H1 (cell line): ENCODE results near the gene NET1. TPM values are rescaled to one million over a fixed set of nuclear protein-coding genes. Genes with fewer than 3 reads are reported as not detected.

ENCODE experiments used
- CTCF ChIA-PET: fragments of 300-600 bp; sonication (Branson Sonifier 250); formaldehyde crosslinking; loops from one replicate; lab custom pipeline; 2021; ENCODE audit not compliant: partially characterized antibody; lab: Charles Lee
- POLR2A ChIA-PET: fragments of 300-600 bp; sonication (Branson Sonifier 250); formaldehyde crosslinking; loops from one replicate; lab custom pipeline; 2021; ENCODE audit warnings: inconsistent platforms; ENCODE audit not compliant: partially characterized antibody; lab: Charles Lee
- DNase-seq, 2 experiments: peaks; one replicate each; pipeline versions ENCODE4 v3.0.0 to v3.0.0-alpha.2; 2010 to 2022; ENCODE audit warnings: low spot score in 2 of 2, low read depth in 1 of 2, mixed read lengths in 1 of 2
- FAIRE-seq: peaks from 2 replicates; lab custom pipeline; 2011; peaks lifted over from hg19 to GRCh38; lab: Jason Lieb, UNC
- H2AFZ ChIP-seq: 2 replicates; pipeline ENCODE4 v1.8.1; 2012; ENCODE audit warnings: low read length, inconsistent platforms
- H2AK5ac ChIP-seq: 2 replicates; pipeline ENCODE4 v1.6.1; 2013; ENCODE audit warnings: low read depth, low read length
- H2BK120ac ChIP-seq: replicated peaks from 2 replicates; pipeline ENCODE3; 2013; ENCODE audit warnings: low read depth, low read length, inconsistent platforms
- H2BK12ac ChIP-seq: 2 replicates; pipeline ENCODE4 v1.6.1; 2013; ENCODE audit warnings: low read depth, low read length
- H2BK15ac ChIP-seq: 2 replicates; pipeline ENCODE4 v1.6.1; 2013; ENCODE audit warnings: low read length
- H2BK20ac ChIP-seq: 2 replicates; pipeline ENCODE4 v1.6.1; 2013; ENCODE audit warnings: low read length
- H2BK5ac ChIP-seq: 2 replicates; pipeline ENCODE4 v1.6.1; 2013; ENCODE audit warnings: low read depth, low read length
- H3K14ac ChIP-seq: 2 replicates; pipeline ENCODE4 v1.6.1; 2013; ENCODE audit warnings: inconsistent platforms; ENCODE audit not compliant: insufficient read length
- H3K18ac ChIP-seq: 2 replicates; pipeline ENCODE4 v1.6.1; 2013; ENCODE audit warnings: low read length; ENCODE audit errors: extremely low read depth
- H3K23ac ChIP-seq: 2 replicates; pipeline ENCODE4 v1.6.1; 2013; ENCODE audit warnings: inconsistent platforms; ENCODE audit not compliant: insufficient read length
- H3K23me2 ChIP-seq: 2 replicates; pipeline ENCODE4 v1.6.1; 2013; ENCODE audit warnings: low read depth, low read length
- H3K27ac ChIP-seq: 2 replicates; pipeline ENCODE4 v1.6.1; 2011; ENCODE audit warnings: low read depth, low read length, inconsistent platforms
- H3K27me3 ChIP-seq, 4 experiments: replicated peaks in 1 of 4; 1 replicate in 1 of 4; 2 replicates in 3 of 4; pipeline versions ENCODE4 v1.6.1 to v1.8.1; 2011 to 2013; ENCODE audit warnings: low read length in 3 of 4, mild to moderate bottlenecking in 3 of 4, inconsistent platforms in 2 of 4, mixed read lengths in 2 of 4, moderate library complexity in 1 of 4; ENCODE audit not compliant: control insufficient read depth in 3 of 4, insufficient read depth in 3 of 4; ENCODE audit errors: extremely low read depth in 1 of 4
- H3K36me3 ChIP-seq, 4 experiments: 2 replicates each; pipeline versions ENCODE4 v1.6.1 to v1.8.1; 2011 to 2013; ENCODE audit warnings: mild to moderate bottlenecking in 4 of 4, low read length in 3 of 4, moderate library complexity in 2 of 4, control low read depth in 1 of 4, inconsistent platforms in 1 of 4; ENCODE audit not compliant: insufficient read depth in 4 of 4, control insufficient read depth in 2 of 4
- H3K4ac ChIP-seq: replicated peaks from 2 replicates; pipeline ENCODE3; 2013; ENCODE audit warnings: low read length, low read depth, mixed read lengths, inconsistent platforms; ENCODE audit not compliant: insufficient read length
- H3K4me1 ChIP-seq, 4 experiments: replicated peaks in 1 of 4; 1 replicate in 1 of 4; 2 replicates in 3 of 4; pipeline versions ENCODE4 v1.6.1 to v1.8.1; 2011 to 2013; ENCODE audit warnings: low read length in 3 of 4, inconsistent platforms in 2 of 4, mixed read lengths in 1 of 4; ENCODE audit not compliant: insufficient read depth in 4 of 4, control insufficient read depth in 3 of 4
- H3K4me2 ChIP-seq, 2 experiments: 2 replicates each; pipeline versions ENCODE4 v1.6.1 to v1.8.1; 2011 to 2013; ENCODE audit warnings: low read depth in 2 of 2, low read length in 2 of 2, control low read depth in 1 of 2, inconsistent platforms in 1 of 2, mild to moderate bottlenecking in 1 of 2; ENCODE audit not compliant: insufficient read depth in 1 of 2
- H3K4me3 ChIP-seq, 4 experiments: fragments of 200-600, 300-600 bp in 1 of 4; sonication (generic), shearing (Covaris generic), sonication (Bioruptor Twin) in 1 of 4; 2 replicates each; pipeline versions ENCODE4 v1.5.1 to v1.8.1; 2011 to 2016; ENCODE audit warnings: low read length in 4 of 4, low read depth in 3 of 4, control low read depth in 2 of 4, inconsistent platforms in 2 of 4, mild to moderate bottlenecking in 2 of 4, mixed read lengths in 1 of 4, moderate library complexity in 1 of 4; ENCODE audit not compliant: insufficient read depth in 2 of 4; ENCODE audit errors: extremely low read depth in 1 of 4
- H3K56ac ChIP-seq: replicated peaks from 2 replicates; pipeline ENCODE3; 2013; ENCODE audit warnings: low read depth, mild to moderate bottlenecking, mixed read lengths, low read length, inconsistent platforms; ENCODE audit not compliant: insufficient read length
- H3K79me1 ChIP-seq: 2 replicates; pipeline ENCODE4 v1.6.1; 2013; ENCODE audit warnings: low read depth, low read length, control low read depth
- H3K79me2 ChIP-seq, 2 experiments: 2 replicates each; pipeline versions ENCODE4 v1.6.1 to v1.8.1; 2012 to 2013; ENCODE audit warnings: low read length in 2 of 2, mild to moderate bottlenecking in 2 of 2, inconsistent platforms in 1 of 2; ENCODE audit not compliant: insufficient read depth in 2 of 2, control insufficient read depth in 1 of 2
- H3K9ac ChIP-seq, 4 experiments: replicated peaks in 1 of 4; 1 replicate in 1 of 4; 2 replicates in 3 of 4; pipeline versions ENCODE4 v1.6.1 to v1.8.1; 2011 to 2013; ENCODE audit warnings: low read depth in 3 of 4, low read length in 3 of 4, control low read depth in 2 of 4, mild to moderate bottlenecking in 2 of 4, moderate library complexity in 2 of 4, inconsistent platforms in 1 of 4; ENCODE audit errors: extremely low read depth in 1 of 4
- H3K9me3 ChIP-seq, 2 experiments: 2 replicates each; pipeline versions ENCODE4 v1.6.1 to v1.8.1; 2012 to 2013; ENCODE audit warnings: mild to moderate bottlenecking in 2 of 2, moderate library complexity in 2 of 2, control low read depth in 1 of 2, inconsistent platforms in 1 of 2, low read depth in 1 of 2, low read length in 1 of 2, mixed read lengths in 1 of 2; ENCODE audit not compliant: insufficient read depth in 2 of 2
- H4K20me1 ChIP-seq, 2 experiments: replicated peaks in 1 of 2; 2 replicates each; pipeline versions ENCODE3 to v1.8.1; 2011 to 2013; ENCODE audit warnings: inconsistent platforms in 2 of 2, low read length in 2 of 2, mild to moderate bottlenecking in 1 of 2; ENCODE audit not compliant: insufficient read depth in 2 of 2, control insufficient read depth in 1 of 2
- H4K5ac ChIP-seq: 2 replicates; pipeline ENCODE4 v1.6.1; 2013; ENCODE audit warnings: low read length, low read depth, mixed read lengths, inconsistent platforms; ENCODE audit not compliant: insufficient read length
- H4K8ac ChIP-seq: 2 replicates; pipeline ENCODE4 v1.8.0; 2013; ENCODE audit warnings: mild to moderate bottlenecking, moderate library complexity, low read length, inconsistent platforms; ENCODE audit not compliant: insufficient read depth; ENCODE audit errors: extremely low read depth
- H4K91ac ChIP-seq: replicated peaks from 2 replicates; pipeline ENCODE3; 2013; ENCODE audit warnings: low read length, mixed read lengths, inconsistent platforms; ENCODE audit not compliant: insufficient read length
- CREB1 ChIP-seq: IDR thresholded peaks from 2 replicates; pipeline ENCODE4 v1.6.1; 2012; ENCODE audit warnings: inconsistent platforms
- EP300 ChIP-seq, 2 experiments: IDR thresholded peaks; 1 replicate in 1 of 2; 2 replicates in 1 of 2; pipeline ENCODE4 v1.6.1; 2011 to 2012; ENCODE audit warnings: low read depth in 2 of 2, low read length in 2 of 2, mild to moderate bottlenecking in 2 of 2, borderline replicate concordance in 1 of 2, inconsistent platforms in 1 of 2, moderate library complexity in 1 of 2
- FOSL1 ChIP-seq: IDR thresholded peaks from 2 replicates; pipeline ENCODE4 v1.6.1; 2011; ENCODE audit warnings: mild to moderate bottlenecking, low read depth, low read length, moderate library complexity; ENCODE audit not compliant: insufficient read depth
- GTF2F1 ChIP-seq: IDR thresholded peaks from 2 replicates; pipeline ENCODE4 v1.6.1; 2012; ENCODE audit warnings: low read depth, low read length, improper control_type of control experiment, borderline replicate concordance
- MAFK ChIP-seq: IDR thresholded peaks from 2 replicates; pipeline ENCODE4 v1.6.1; 2012; ENCODE audit warnings: low read depth, mild to moderate bottlenecking, improper control_type of control experiment, low read length
- NRF1 ChIP-seq: IDR thresholded peaks from 2 replicates; pipeline ENCODE4 v1.6.1; 2011; ENCODE audit warnings: mild to moderate bottlenecking, low read depth, low read length, improper control_type of control experiment
- RFX5 ChIP-seq: IDR thresholded peaks from 2 replicates; pipeline ENCODE4 v1.6.1; 2011; ENCODE audit warnings: low read depth, low read length, improper control_type of control experiment, borderline replicate concordance
- SIN3A ChIP-seq, 2 experiments: IDR thresholded peaks in 1 of 2; conservative IDR thresholded peaks in 1 of 2; 2 replicates each; pipeline ENCODE4 v1.6.1; 2011 to 2012; ENCODE audit warnings: low read length in 2 of 2, improper control_type of control experiment in 1 of 2, low read depth in 1 of 2, mild to moderate bottlenecking in 1 of 2
- SIX5 ChIP-seq: IDR thresholded peaks from 2 replicates; pipeline ENCODE4 v1.6.1; 2011; ENCODE audit warnings: mild to moderate bottlenecking, low read depth, low read length
- SP4 ChIP-seq: IDR thresholded peaks from 2 replicates; pipeline ENCODE4 v1.6.1; 2012; ENCODE audit warnings: low read length, inconsistent platforms
- TCF12 ChIP-seq: IDR thresholded peaks from 2 replicates; pipeline ENCODE4 v1.6.1; 2011; ENCODE audit warnings: low read depth, mild to moderate bottlenecking, low read length
- ZNF274 ChIP-seq: IDR thresholded peaks from 2 replicates; pipeline ENCODE4 v1.7.0; 2012; ENCODE audit warnings: low read length, borderline replicate concordance; ENCODE audit errors: extremely low read depth
- WGBS, 2 experiments: shearing (Covaris generic) in 1 of 2; methylation state at CpG; one replicate each; pipeline versions ENCODE4 v1.1.6 to v1.1.7; 2013 to 2015; ENCODE audit warnings: low lambda C conversion rate in 2 of 2, mixed read lengths in 2 of 2, inconsistent platforms in 1 of 2, low coverage in 1 of 2, missing lambda C conversion rate in 1 of 2; ENCODE audit not compliant: insufficient replicate concordance in 2 of 2, insufficient coverage in 1 of 2, insufficient read length in 1 of 2; ENCODE audit errors: extremely low coverage in 1 of 2, missing lambda C conversion rate in 1 of 2; 5-methylcytosine and 5-hydroxymethylcytosine counted together
- polyA plus RNA-seq, 7 experiments: library from polyadenylated mRNA; depleted of rRNA in 3 of 7; stranded (reverse) in 5 of 7; unstranded in 2 of 7; fragments of >200 nt in 5 of 7; fragments of 200-250 nt in 2 of 7; gene quantifications; 1 replicate in 5 of 7; 2 replicates in 1 of 7; 4 replicates in 1 of 7; pipeline versions ENCODE4 v1.2.1 to v1.2.3, GENCODE V29; 2011 to 2013; ENCODE audit warnings: missing spikeins in 2 of 7, mixed read lengths in 2 of 7
- total RNA-seq: library from RNA; stranded (reverse); fragmentation: NEBNext Ultra II Directional; extraction: Animal tissue kit (Norgen Biotek cat#: 25700); gene quantifications from 2 replicates; pipeline ENCODE4 v1.2.1, GENCODE V29; 2021
- TF ChIP-seq, protein P1 (sequence below): IDR thresholded peaks from 2 replicates; pipeline ENCODE4 v1.6.1; 2012; ENCODE audit warnings: inconsistent platforms

The NET1 gene
- total and polyA plus RNA-seq, 2 of the 8 experiments (the other 6 are each of a cell fraction or from before 2014, with no cell fraction given): 21.5 to 117 TPM

DNA sequence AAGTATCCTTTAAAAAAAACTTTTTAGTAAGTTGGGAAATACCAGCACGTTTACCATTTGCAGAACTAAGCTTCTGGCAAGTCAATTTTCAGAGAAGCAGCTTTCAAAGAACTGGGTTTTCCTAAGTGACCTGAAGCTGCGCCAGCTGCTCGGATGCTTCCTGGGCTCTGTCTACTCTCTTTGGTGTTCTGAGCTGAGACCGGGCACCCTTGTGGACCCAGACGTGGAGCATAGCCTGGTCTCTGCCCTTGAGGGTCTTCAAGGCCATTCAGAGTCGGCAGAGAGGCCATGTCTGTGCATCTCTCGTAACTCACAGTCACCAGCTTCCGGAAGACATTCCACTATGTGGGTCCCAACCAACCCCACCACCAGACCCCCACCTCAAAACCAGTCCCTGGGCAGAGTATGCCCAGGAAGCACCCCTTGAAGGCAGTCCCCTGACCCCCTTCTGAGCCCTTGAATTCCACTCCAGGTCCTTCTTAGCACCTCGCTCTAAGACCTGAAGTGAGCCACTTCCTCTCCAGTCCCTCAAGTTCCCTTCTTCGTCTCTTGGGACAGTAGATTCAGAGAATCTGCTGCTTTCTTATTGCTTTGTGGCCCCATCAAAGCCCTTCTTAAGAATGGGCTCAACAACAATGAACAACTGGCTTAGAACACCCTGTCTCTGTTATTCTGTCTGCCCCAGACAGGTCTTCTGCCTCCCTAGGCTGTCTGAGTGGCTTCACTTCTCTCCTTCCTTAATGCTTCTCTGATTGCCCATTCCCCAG is 78.5 kb downstream of the NET1 start:
- Histone ChIP-seq H3K79me1 (no peaks in the 10 kb centered on the region), H3K23ac (no peak overlapping the region), H3K4ac (no peak overlapping the region), H3K27ac (no peak overlapping the region), H2AFZ (no peak overlapping the region), H3K9ac (no peak overlapping the region), H4K8ac (no peak overlapping the region), H3K79me2 (no peaks in the 10 kb centered on the region), H2BK20ac (no peak overlapping the region), H4K91ac (no peak overlapping the region), H4K20me1 (no peaks in the 10 kb centered on the region), H3K27me3 (no peaks in the 10 kb centered on the region), H3K4me3 (no peak overlapping the region), H2BK120ac (no peak overlapping the region), H3K4me2 (no peak overlapping the region), H3K18ac (no peak overlapping the region), H2BK15ac (no peak overlapping the region), H3K4me1 (peaks cover 0 to 14% (median 4%) of the 10 kb centered on the region in 4 experiments; a peak in 5 of 7 replicates), H3K36me3 (no peaks in the 10 kb centered on the region), H2AK5ac (no peak overlapping the region), H4K5ac (no peak overlapping the region), H3K56ac (no peak overlapping the region), H3K23me2 (no peaks in the 10 kb centered on the region), H3K14ac (no peak overlapping the region), H2BK5ac (no peak overlapping the region), H2BK12ac (no peak overlapping the region), H3K9me3 (peaks cover 6 to 7% of the 10 kb centered on the region in 2 experiments; a peak in 2 of 4 replicates)
- no peak for FAIRE-seq
- WGBS, 2 experiments: 94% methylated on average over 10 of the region's 10 CpGs; no CpG with 5 or more reads in 1 of the 2 experiments
- DNase-seq: no peak
- CTCF ChIA-PET: interaction anchor here (0.6 to 1.2 kb wide), 6 partner anchors 29 to 345 kb away, joined by 3 to 5 read pairs (median 3); no protein-coding TSS in a partner anchor
- POLR2A ChIA-PET: interaction anchor here (1.1 to 1.9 kb wide), 3 partner anchors 11 to 44 kb away, joined by 3 to 7 read pairs (median 5); no protein-coding TSS in a partner anchor
- TF ChIP-seq TCF12 (no peak), RFX5 (no peak), SP4 (no peak), GTF2F1 (no peak), NRF1 (no peak), MAFK (no peak), FOSL1 (no peak), CREB1 (no peak), SIN3A (conservative IDR thresholded peaks at IDR 0.05 in 1 of 2, IDR thresholded peaks at IDR 0.05 in 1 of 2; ENCODE audit: low read depth in 1 of 2, low read length in 2 of 2) (no peak), SIX5 (no peak), ZNF274 (no peak), EP300 (IDR thresholded peaks at IDR 0.05; ENCODE audit: borderline replicate concordance in 1 of 2, low read depth in 2 of 2, low read length in 2 of 2) (no peak)
- TF ChIP-seq, protein P1, sequence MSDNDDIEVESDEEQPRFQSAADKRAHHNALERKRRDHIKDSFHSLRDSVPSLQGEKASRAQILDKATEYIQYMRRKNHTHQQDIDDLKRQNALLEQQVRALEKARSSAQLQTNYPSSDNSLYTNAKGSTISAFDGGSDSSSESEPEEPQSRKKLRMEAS: no peak
